Lower leg skin (tissue), 3 donors: ENCODE data around the gene CDK11A.
"Not testable (repeated sequence)": the region's sequence is repeated elsewhere in the genome, so short reads cannot be mapped to it uniquely, and the experiment has no call there.

ENCODE experiments used
- POLR2A ChIP-seq, 2 donors: fragments of 450-650 bp; IDR thresholded peaks; one replicate each; pipeline ENCODE4 v1.6.1; 2016 to 2017; ENCODE audit warnings: antibody characterized with exemption in 2 of 2, mild to moderate bottlenecking in 1 of 2, moderate library complexity in 1 of 2
- TF ChIP-seq, protein P1 (sequence below), 3 donors: fragments of 450-650 bp; IDR thresholded peaks; one replicate each; pipeline ENCODE4 v1.5.1; 2016; ENCODE audit warnings: antibody characterized with exemption in 3 of 3, mild to moderate bottlenecking in 3 of 3, moderate library complexity in 2 of 3

DNA sequence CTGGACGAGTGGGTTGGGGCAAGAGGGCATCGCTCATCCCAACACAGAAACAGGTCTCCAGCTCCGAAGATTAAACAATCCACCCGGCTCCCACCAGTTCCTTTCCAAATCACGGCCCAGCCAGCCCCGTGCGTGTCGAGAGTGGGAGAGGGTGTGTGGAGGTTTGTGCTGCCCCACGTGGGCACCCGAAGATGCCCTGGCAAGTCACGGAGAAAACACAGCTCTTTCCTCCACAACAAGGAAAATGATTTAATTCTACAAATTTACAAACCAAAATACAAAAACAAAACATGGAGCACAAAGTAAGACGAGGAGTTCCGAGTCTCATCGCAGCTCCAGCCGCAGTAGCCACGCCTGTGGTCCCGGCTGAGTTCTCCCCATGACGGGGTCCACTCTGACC lies 21.7 kb downstream of the CDK11A start:
- TF ChIP-seq, protein P1, sequence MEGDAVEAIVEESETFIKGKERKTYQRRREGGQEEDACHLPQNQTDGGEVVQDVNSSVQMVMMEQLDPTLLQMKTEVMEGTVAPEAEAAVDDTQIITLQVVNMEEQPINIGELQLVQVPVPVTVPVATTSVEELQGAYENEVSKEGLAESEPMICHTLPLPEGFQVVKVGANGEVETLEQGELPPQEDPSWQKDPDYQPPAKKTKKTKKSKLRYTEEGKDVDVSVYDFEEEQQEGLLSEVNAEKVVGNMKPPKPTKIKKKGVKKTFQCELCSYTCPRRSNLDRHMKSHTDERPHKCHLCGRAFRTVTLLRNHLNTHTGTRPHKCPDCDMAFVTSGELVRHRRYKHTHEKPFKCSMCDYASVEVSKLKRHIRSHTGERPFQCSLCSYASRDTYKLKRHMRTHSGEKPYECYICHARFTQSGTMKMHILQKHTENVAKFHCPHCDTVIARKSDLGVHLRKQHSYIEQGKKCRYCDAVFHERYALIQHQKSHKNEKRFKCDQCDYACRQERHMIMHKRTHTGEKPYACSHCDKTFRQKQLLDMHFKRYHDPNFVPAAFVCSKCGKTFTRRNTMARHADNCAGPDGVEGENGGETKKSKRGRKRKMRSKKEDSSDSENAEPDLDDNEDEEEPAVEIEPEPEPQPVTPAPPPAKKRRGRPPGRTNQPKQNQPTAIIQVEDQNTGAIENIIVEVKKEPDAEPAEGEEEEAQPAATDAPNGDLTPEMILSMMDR (IDR thresholded peaks at IDR 0.05), result not testable (repeated sequence)
- TF ChIP-seq POLR2A (IDR thresholded peaks at IDR 0.05), result not testable (repeated sequence)
